Esophagus squamous epithelium (tissue), 5 donors: Measurements from ENCODE around the gene POTEE. TPM values are rescaled to one million over a fixed set of nuclear protein-coding genes. Genes with fewer than 3 reads are reported as not detected.
"Not testable (repeated sequence)": the region's sequence is repeated elsewhere in the genome, so short reads cannot be mapped to it uniquely, and the experiment has no call there.

Experiments
- DNase-seq: peaks from one replicate; lab custom pipeline; 2025; lab: John Stamatoyannopoulos, UW
- H3K27ac ChIP-seq, 4 donors: fragments of 200-600 bp; sonication (generic); one replicate each; pipeline ENCODE4 v1.5.1; 2016 to 2019; ENCODE audit warnings: mild to moderate bottlenecking in 1 of 4
- H3K27me3 ChIP-seq, 4 donors: fragments of 200-600 bp; sonication (generic); 1 replicate in 3 of 4; 2 replicates in 1 of 4; pipeline versions ENCODE4 v1.5.1 to v1.6.0; 2017 to 2021; ENCODE audit warnings: antibody characterized with exemption in 1 of 4
- H3K36me3 ChIP-seq, 3 donors: fragments of 200-600 bp; sonication (generic); one replicate each; pipeline ENCODE4 v1.5.1; 2016 to 2019
- H3K4me1 ChIP-seq, 3 donors: fragments of 200-600 bp; sonication (generic); one replicate each; pipeline ENCODE4 v1.5.1; 2017 to 2019
- H3K4me3 ChIP-seq, 4 donors: fragments of 200-600 bp; sonication (generic); 1 replicate in 3 of 4; 2 replicates in 1 of 4; pipeline ENCODE4 v1.5.1; 2016 to 2019; ENCODE audit warnings: mild to moderate bottlenecking in 2 of 4, moderate library complexity in 1 of 4
- H3K9me3 ChIP-seq, 3 donors: fragments of 200-600 bp; sonication (generic); one replicate each; pipeline ENCODE4 v1.5.1; 2016 to 2019
- POLR2A ChIP-seq, 4 donors: fragments of 450-650 bp; IDR thresholded peaks; one replicate each; pipeline ENCODE4 v1.6.1; 2017; ENCODE audit warnings: antibody characterized with exemption in 4 of 4, mild to moderate bottlenecking in 4 of 4, moderate library complexity in 3 of 4
- WGBS, 2 donors: methylation state at CpG; one replicate each; pipeline ENCODE4 v1.1.5; 2018; 5-methylcytosine and 5-hydroxymethylcytosine counted together
- intact Hi-C: fragments of 100-400 bp; cut with DNase I; formaldehyde crosslinking; loops from one replicate; pipeline ENCODE4 v1.15.0; 2022
- small RNA-seq, 4 donors: library from RNA; depleted of rRNA; stranded (forward); fragments of <200 nt; gene quantifications; one replicate each; pipeline ENCODE3, GENCODE V24; 2016
- total RNA-seq, 4 donors: library from RNA; depleted of rRNA; stranded (reverse); fragments of >200 nt; gene quantifications; one replicate each; pipeline ENCODE4 v1.1.0, GENCODE V29; 2016
- TF ChIP-seq, protein P1 (sequence below), 6 experiments: fragments of 450-650 bp in 4 of 6; fragments of 200-600 bp in 2 of 6; sonication (generic) in 2 of 6; IDR thresholded peaks; one replicate each; pipeline ENCODE4 v1.5.1; 2016 to 2019; ENCODE audit warnings: antibody characterized with exemption in 6 of 6, mild to moderate bottlenecking in 4 of 6, moderate library complexity in 4 of 6
- donor health status: DM: yes; HTN: yes; CAD: no.

The POTEE gene
- total RNA-seq, 4 donors from 2014 or later, result not detected

DNA sequence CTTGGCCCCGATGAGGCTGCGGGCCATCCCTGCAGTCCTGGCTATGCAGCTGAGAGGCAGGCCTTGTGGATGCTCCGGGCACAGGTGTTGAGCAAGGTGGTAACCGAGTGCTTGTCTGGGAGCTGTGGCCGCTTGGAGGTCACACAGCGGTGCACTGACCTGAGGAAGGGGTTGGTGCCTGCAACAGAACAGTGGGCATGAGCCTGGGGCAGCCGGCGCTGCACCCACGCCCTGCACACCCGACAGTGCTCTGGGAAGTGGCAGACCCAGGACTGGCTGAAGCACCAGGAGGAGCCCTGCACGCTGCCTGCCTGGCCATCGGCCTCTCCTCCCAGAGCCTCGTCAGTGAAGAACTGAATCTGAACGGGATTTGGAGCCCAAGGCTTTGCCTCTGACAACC is 8.2 kb upstream of the POTEE start:
- H3K4me3 ChIP-seq, result no peak overlapping the region
- TF ChIP-seq, protein P1, sequence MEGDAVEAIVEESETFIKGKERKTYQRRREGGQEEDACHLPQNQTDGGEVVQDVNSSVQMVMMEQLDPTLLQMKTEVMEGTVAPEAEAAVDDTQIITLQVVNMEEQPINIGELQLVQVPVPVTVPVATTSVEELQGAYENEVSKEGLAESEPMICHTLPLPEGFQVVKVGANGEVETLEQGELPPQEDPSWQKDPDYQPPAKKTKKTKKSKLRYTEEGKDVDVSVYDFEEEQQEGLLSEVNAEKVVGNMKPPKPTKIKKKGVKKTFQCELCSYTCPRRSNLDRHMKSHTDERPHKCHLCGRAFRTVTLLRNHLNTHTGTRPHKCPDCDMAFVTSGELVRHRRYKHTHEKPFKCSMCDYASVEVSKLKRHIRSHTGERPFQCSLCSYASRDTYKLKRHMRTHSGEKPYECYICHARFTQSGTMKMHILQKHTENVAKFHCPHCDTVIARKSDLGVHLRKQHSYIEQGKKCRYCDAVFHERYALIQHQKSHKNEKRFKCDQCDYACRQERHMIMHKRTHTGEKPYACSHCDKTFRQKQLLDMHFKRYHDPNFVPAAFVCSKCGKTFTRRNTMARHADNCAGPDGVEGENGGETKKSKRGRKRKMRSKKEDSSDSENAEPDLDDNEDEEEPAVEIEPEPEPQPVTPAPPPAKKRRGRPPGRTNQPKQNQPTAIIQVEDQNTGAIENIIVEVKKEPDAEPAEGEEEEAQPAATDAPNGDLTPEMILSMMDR (IDR thresholded peaks at IDR 0.05), result no peak
- no peak for TF ChIP-seq POLR2A (IDR thresholded peaks at IDR 0.05)
- no peak for DNase-seq
- WGBS, 2 donors, result 60 to 87% methylated on average over 1 to 7 of the region's 14 CpGs
- intact Hi-C loops, result no loop called here
- no peaks in the 10 kb centered on the region for H3K4me1 ChIP-seq
- no peaks in the 10 kb centered on the region for H3K36me3 ChIP-seq
- H3K27me3 ChIP-seq, result no peaks in the 10 kb centered on the region
- no peaks in the 10 kb centered on the region for H3K9me3 ChIP-seq
- H3K27ac ChIP-seq, result no peak overlapping the region

DNA sequence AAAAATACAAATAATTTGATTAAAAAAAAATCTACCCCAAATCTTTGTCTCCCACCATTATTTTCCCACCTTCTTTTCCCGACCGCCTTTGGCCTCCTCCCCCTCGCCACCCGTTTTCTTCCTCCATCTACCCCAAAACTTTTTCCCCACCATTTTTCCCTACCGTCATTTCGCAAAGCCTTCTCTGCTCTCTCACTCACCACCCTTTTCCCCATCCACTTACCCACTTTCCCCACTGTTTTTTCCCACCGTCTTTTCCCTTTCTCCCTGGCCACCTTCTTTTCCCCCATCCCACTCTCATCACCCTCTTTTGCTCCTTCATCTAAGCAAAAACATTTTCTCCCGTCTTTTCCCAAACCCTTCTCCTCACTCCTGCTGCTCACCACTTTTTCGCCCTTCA is 1.5 kb upstream of the POTEE start:
- H3K9me3 ChIP-seq, intact Hi-C loops, H3K27me3 ChIP-seq, H3K4me1 ChIP-seq, DNase-seq, H3K27ac ChIP-seq, H3K36me3 ChIP-seq, H3K4me3 ChIP-seq: not testable (repeated sequence)
- WGBS, 2 donors, result 78 to 79% methylated on average over 7 to 8 of the region's 9 CpGs

DNA sequence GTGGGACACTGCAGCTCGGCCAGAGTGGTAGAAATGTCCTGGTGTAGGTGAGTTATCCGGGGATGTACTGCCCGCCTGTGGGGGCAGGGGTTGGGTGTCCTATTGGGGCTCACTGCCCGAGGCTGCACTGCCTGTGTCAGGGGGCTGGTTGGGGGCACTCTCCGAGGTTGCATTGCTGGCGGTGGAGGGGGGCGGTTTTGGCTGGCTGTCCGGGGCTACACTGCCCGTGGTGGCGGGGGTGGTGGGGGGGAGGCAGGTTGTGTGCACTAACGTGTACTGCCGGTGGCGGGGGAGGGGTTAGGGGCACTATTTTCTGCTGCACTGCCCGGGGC is 403 bp downstream of the POTEE start:
- WGBS, 2 donors, result 70% methylated on average over 2 of the region's 14 CpGs; no CpG with 5 or more reads in 1 of the 2 donors
- DNase-seq, H3K27me3 ChIP-seq, H3K9me3 ChIP-seq, H3K4me3 ChIP-seq, H3K4me1 ChIP-seq, intact Hi-C loops, H3K27ac ChIP-seq, H3K36me3 ChIP-seq: not testable (repeated sequence)

DNA sequence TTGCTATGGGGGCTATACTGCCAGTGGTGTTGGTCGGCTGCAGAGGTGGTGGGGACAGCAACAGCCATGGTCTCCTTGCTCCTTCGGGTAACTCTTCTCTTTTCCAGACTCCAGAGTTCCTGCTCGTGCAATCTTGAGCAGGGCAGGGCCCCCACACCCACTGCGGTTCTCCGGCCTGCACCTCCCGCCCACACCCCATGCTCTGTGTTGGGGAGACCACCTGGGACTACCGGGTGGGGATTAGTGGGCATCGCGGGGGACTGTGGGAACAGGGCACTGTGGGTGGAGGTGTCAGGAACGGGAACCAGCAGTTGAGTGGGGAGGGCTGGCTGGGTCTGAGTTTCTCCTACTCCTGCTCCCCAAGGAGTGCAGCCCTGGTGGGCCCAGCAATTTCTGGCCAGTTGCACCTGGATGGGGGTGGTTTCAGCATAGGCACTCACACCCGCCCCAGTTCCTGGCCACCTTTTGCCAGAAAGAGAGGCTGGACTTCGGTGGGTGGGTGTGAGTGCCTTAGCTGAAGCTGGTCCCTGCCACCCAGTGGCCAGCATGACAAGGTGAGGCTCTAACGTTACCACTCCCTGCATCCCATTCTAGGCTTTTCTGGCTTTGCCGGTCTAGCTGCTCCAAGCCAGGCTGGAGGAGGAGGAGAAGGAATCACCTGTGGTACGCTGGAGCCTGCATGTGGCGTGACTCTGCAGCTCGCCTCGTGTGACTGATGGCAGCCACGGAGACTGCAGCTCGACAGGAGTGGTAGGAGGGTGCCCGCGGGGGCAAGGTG is 1.3 kb downstream of the POTEE start:
- H3K4me3 ChIP-seq, DNase-seq, H3K9me3 ChIP-seq, H3K27me3 ChIP-seq, H3K4me1 ChIP-seq, intact Hi-C loops, H3K27ac ChIP-seq, H3K36me3 ChIP-seq: not testable (repeated sequence)
- no CpG with 5 or more reads among the region's 22 CpGs for WGBS, 2 donors

DNA sequence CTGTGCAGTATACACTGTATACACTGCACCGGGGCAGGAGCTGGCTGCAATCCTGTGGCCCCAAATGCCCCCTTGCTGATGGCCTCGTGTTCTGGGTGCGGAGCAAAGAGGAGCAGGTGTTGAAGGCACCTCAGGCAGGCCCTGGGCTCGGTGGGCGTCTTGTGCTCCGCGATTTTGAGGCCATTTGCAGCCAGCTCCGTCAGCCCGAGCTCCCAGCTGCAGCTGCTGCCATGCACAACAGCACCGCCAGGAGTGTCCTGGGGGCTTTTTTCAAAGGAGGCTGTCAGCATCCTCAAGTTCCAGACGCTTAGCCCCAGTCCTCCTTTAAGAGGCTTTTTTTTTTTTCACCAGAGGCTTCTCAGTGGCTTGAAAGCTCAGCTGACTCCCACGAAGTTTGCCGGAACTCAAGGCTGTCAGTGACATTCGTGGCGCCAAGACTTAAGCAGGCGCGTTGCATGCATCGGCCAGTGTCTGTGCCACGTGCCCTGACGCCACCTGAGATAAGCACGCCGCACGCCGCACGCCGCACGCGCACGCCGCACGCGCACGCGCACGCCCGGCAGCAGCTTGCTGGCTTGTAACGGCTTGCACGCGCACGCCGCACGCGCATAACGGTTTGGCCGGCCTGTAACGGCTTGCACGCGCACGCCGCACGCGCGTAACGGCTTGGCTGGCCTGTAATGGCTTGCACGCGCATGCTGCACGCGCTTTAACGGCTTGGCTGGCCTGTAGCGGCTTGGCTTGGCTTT is 8.1 kb downstream of the POTEE start:
- H3K36me3 ChIP-seq, H3K27me3 ChIP-seq, H3K4me3 ChIP-seq, H3K9me3 ChIP-seq, DNase-seq, H3K4me1 ChIP-seq, H3K27ac ChIP-seq, intact Hi-C loops: not testable (repeated sequence)
- no CpG with 5 or more reads among the region's 60 CpGs for WGBS, 2 donors

DNA sequence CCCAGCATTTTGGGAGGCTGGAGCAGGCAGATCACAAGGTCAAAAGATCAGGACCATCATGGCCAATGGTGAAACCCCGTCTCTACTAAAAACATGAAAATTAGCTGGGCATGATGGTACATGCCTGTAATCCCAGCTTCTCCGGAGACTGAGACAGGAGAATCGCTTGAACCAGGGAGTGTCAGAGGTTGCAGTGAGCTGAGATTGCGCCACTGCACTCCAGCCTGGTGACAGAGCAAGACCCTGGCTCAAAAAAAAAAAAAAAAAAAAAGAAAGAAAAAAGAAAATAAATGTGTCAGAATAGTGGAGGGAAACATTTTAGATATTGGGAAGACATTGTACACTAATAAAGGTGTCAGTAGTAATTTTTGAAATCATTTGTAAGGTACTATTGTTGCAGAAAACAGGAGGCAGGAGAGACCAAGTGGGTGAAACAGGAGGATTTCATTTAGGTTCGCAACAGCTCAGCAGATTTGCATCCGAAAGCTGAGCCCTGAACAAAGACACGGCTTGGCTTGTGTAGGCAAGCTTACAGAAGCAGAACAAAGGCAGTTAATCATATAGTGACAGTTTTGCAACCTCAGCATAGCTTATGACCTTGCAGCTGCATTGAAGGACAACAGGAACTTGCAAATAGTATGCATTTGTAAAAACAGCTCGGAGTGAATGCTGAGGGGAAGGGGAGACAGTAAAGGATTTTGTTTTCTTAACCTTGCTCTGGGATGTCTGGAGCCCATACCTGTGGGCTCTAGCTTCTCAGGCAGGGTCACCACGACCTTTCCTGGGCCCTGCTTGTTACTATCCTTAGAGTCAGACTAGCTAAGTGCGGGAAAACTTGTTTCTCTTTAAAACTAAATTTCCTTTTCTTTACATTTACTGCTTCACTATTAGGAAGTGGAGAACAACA is 26.5 kb downstream of the POTEE start:
- H3K4me1 ChIP-seq, H3K4me3 ChIP-seq, H3K36me3 ChIP-seq, DNase-seq, H3K27ac ChIP-seq, intact Hi-C loops, H3K27me3 ChIP-seq, H3K9me3 ChIP-seq: not testable (repeated sequence)
- 33 to 36% methylated on average over 6 to 7 of the region's 10 CpGs for WGBS, 2 donors

Small RNA genes lying within 50 kb of the gene (small RNA-seq; reads per million reads assigned to genes)
- gene AC009477.1 (0 reads per million in 4 donors), gene RNU6-127P (0 reads per million in 4 donors)

Other genes with a start within 250 kb of the POTEE start
- 10 to 100 TPM; 77.7 to 88.7 (median 79.8) TPM for gene FAM168B, start 116.1 kb upstream of the POTEE start, total RNA-seq
- 10 to 100 TPM; 36.3 to 75.8 (median 47.4) TPM for gene PLEKHB2, start 104.2 kb upstream of the POTEE start, total RNA-seq
- gene RAB6D, start 154.6 kb downstream of the POTEE start, total RNA-seq, result under 1 TPM in 1 of 4 donors, not detected in 3; 0.15 TPM